ENCODE results near the gene HDGFL3. TPM values are rescaled to one million over a fixed set of nuclear protein-coding genes. Genes with fewer than 3 reads are reported as not detected.
"Not testable (repeated sequence)": the region's sequence is repeated elsewhere in the genome, so short reads cannot be mapped to it uniquely, and the experiment has no call there.

The HDGFL3 gene
- total RNA-seq, 2 donors from 2014 or later, result 16.2 to 16.7 TPM

- TF ChIP-seq, protein P1, sequence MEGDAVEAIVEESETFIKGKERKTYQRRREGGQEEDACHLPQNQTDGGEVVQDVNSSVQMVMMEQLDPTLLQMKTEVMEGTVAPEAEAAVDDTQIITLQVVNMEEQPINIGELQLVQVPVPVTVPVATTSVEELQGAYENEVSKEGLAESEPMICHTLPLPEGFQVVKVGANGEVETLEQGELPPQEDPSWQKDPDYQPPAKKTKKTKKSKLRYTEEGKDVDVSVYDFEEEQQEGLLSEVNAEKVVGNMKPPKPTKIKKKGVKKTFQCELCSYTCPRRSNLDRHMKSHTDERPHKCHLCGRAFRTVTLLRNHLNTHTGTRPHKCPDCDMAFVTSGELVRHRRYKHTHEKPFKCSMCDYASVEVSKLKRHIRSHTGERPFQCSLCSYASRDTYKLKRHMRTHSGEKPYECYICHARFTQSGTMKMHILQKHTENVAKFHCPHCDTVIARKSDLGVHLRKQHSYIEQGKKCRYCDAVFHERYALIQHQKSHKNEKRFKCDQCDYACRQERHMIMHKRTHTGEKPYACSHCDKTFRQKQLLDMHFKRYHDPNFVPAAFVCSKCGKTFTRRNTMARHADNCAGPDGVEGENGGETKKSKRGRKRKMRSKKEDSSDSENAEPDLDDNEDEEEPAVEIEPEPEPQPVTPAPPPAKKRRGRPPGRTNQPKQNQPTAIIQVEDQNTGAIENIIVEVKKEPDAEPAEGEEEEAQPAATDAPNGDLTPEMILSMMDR (IDR thresholded peaks at IDR 0.05), result no peak
- Histone ChIP-seq H3K27ac (no peak overlapping the region), H3K4me1 (no peaks in the 10 kb centered on the region), H3K9me3 (no peaks in the 10 kb centered on the region), H3K4me3 (no peak overlapping the region), H3K27me3 (no peaks in the 10 kb centered on the region), H3K9ac (ENCODE audit: low read depth in 2 of 2, low read length in 2 of 2) (no peak overlapping the region), H3K36me3 (no peaks in the 10 kb centered on the region)
- intact Hi-C loops (cut with DNase I), result no loop called here
- no peak for DNase-seq
Observed at GRCh38 chr15:83155942-83156341, 51.7 kb downstream of the HDGFL3 start.

GRCh38 chr15:83153288-83153687, 54.3 kb downstream of the HDGFL3 start:
- no peak overlapping the region for H3K27ac ChIP-seq
- no peaks in the 10 kb centered on the region for H3K36me3 ChIP-seq
- TF ChIP-seq, protein P1 (IDR thresholded peaks at IDR 0.05), result no peak

DNA sequence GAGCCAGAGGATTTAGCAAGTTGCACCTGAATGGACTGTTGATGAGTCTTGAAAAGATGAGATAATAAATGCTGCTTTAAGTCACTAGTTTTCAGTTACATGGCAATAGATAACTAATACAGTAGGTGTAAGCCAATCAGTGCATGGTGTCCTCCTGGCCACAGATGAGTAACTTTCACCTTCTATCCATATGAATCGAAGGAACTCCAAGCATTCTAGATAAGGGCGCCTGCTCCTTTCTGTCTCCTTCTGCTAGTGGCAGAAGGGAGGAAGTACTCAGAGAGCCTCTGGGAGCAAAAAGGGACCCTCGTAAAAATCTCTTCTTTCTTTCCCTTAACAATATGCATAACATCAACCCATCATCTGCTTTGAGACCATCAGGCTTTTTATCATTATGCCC, 62.9 kb downstream of the HDGFL3 start:
- H3K36me3 ChIP-seq, result no peaks in the 10 kb centered on the region
- no peak overlapping the region for H3K9ac ChIP-seq (ENCODE audit: low read depth in 2 of 2, low read length in 2 of 2)
- no peaks in the 10 kb centered on the region for H3K27me3 ChIP-seq
- no peak overlapping the region for H3K4me3 ChIP-seq
- no peak overlapping the region for H3K27ac ChIP-seq
- TF ChIP-seq, protein P1 (IDR thresholded peaks at IDR 0.05), result no peak
- H3K9me3 ChIP-seq, result no peaks in the 10 kb centered on the region
- intact Hi-C loops (cut with DNase I), result no loop called here
- H3K4me1 ChIP-seq, result no peaks in the 10 kb centered on the region
- DNase-seq, result no peak

More at GRCh38 chr15:83153288-83153687, 54.3 kb downstream of the HDGFL3 start:
- DNase-seq, result no peak
- Histone ChIP-seq H3K27me3 (no peaks in the 10 kb centered on the region), H3K4me3 (no peak overlapping the region), H3K4me1 (no peaks in the 10 kb centered on the region), H3K9me3 (no peaks in the 10 kb centered on the region), H3K9ac (ENCODE audit: low read depth in 2 of 2, low read length in 2 of 2) (no peak overlapping the region)
- intact Hi-C loops (cut with DNase I), result no loop called here

DNA sequence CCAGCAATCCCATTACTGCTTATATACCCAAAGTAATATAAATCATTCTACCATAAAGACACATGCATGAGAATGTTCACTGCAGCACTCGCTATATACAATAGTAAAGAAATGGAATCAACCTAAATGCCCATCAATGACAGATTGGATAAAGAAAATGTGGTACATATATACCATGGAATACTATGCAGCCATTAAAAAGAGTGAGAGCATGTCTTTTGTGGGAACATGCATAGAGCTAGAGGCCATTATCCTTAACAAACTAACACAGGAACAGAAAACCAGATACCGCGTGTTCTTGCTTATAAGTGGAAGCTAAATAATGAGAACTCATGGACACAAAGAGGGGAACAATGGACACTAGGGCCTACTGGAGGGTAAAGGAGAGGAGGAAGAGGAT, 65.5 kb downstream of the HDGFL3 start:
- H3K4me3 ChIP-seq; H3K9me3 ChIP-seq; intact Hi-C loops (cut with DNase I): not testable (repeated sequence)

GRCh38 chr15:83132861-83133523, 74.6 kb downstream of the HDGFL3 start:
- no peak overlapping the region for H3K9ac ChIP-seq (ENCODE audit: low read depth in 2 of 2, low read length in 2 of 2)
- DNase-seq, result no peak
- H3K27ac ChIP-seq, result no peak overlapping the region
- intact Hi-C loops (cut with DNase I), result no loop called here
- H3K4me3 ChIP-seq, result no peak overlapping the region
- H3K9me3 ChIP-seq, result no peaks in the 10 kb centered on the region
- H3K27me3 ChIP-seq, result no peaks in the 10 kb centered on the region
- H3K36me3 ChIP-seq, result no peaks in the 10 kb centered on the region
- TF ChIP-seq, protein P1 (IDR thresholded peaks at IDR 0.05), result no peak
- H3K4me1 ChIP-seq, result no peaks in the 10 kb centered on the region

More for the DNA sequence above, 65.5 kb downstream of the HDGFL3 start:
- not testable (repeated sequence) for H3K9ac ChIP-seq (ENCODE audit: low read depth in 2 of 2, low read length in 2 of 2); H3K36me3 ChIP-seq; DNase-seq; H3K27me3 ChIP-seq; H3K4me1 ChIP-seq; H3K27ac ChIP-seq

GRCh38 chr15:83129791-83130190, 77.8 kb downstream of the HDGFL3 start:
- TF ChIP-seq, protein P1 (IDR thresholded peaks at IDR 0.05), result no peak
- Histone ChIP-seq H3K36me3 (no peaks in the 10 kb centered on the region), H3K27ac (no peak overlapping the region), H3K9ac (ENCODE audit: low read depth in 2 of 2, low read length in 2 of 2) (no peak overlapping the region), H3K27me3 (no peaks in the 10 kb centered on the region), H3K4me1 (no peaks in the 10 kb centered on the region), H3K9me3 (no peaks in the 10 kb centered on the region), H3K4me3 (no peak overlapping the region)
- no peak for DNase-seq
- intact Hi-C loops (cut with DNase I), result no loop called here
